MM.1S (cell line): ENCODE measurements around the gene SMC3.

Source experiments
- DNase-seq: peaks from one replicate; pipeline ENCODE4 v3.0.0-alpha.2; 2015
- H2AFZ ChIP-seq: fragments of 300-600 bp; sonication (generic); 2 replicates; pipeline ENCODE4 v1.6.0; 2016; ENCODE audit warnings: antibody characterized with exemption, low read length
- H3F3A ChIP-seq: fragments of 300-600 bp; sonication (generic); 2 replicates; pipeline ENCODE4 v1.6.1; 2016; ENCODE audit warnings: mild to moderate bottlenecking, antibody characterized with exemption, low read length, moderate library complexity, mixed read lengths; ENCODE audit not compliant: insufficient read depth
- H3K27ac ChIP-seq: fragments of 300-600 bp; sonication (generic); 2 replicates; pipeline ENCODE4 v1.5.1; 2016; ENCODE audit warnings: mild to moderate bottlenecking, low read length
- H3K27me3 ChIP-seq: fragments of 300-600 bp; sonication (generic); replicated peaks from 2 replicates; pipeline ENCODE4 v1.6.0; 2016; ENCODE audit warnings: low read length; ENCODE audit not compliant: insufficient read depth
- H3K36me3 ChIP-seq: fragments of 300-600 bp; sonication (generic); replicated peaks from 2 replicates; pipeline ENCODE4 v1.6.1; 2016; ENCODE audit warnings: mild to moderate bottlenecking, low read length, mixed read lengths; ENCODE audit not compliant: insufficient read depth
- H3K4me1 ChIP-seq: fragments of 300-600 bp; sonication (generic); 2 replicates; pipeline ENCODE4 v1.6.1; 2016; ENCODE audit warnings: low read length, mixed read lengths
- H3K4me2 ChIP-seq: fragments of 300-600 bp; sonication (generic); 2 replicates; pipeline ENCODE4 v1.6.0; 2016; ENCODE audit warnings: low read depth, low read length
- H3K4me3 ChIP-seq: fragments of 300-600 bp; sonication (generic); 2 replicates; pipeline ENCODE4 v1.5.1; 2016; ENCODE audit warnings: low read length, mixed read lengths
- H3K79me2 ChIP-seq: fragments of 300-600 bp; sonication (generic); 2 replicates; pipeline ENCODE4 v1.6.1; 2016; ENCODE audit warnings: mixed run types, low read length, mixed read lengths
- H3K9ac ChIP-seq: fragments of 300-600 bp; sonication (generic); 2 replicates; pipeline ENCODE4 v1.6.1; 2016; ENCODE audit warnings: low read length, mixed read lengths
- H3K9me2 ChIP-seq: fragments of 300-600 bp; sonication (generic); replicated peaks from 2 replicates; pipeline ENCODE4 v1.6.1; 2016; ENCODE audit warnings: mild to moderate bottlenecking, low read length, mixed read lengths; ENCODE audit not compliant: insufficient read depth
- H3K9me3 ChIP-seq: fragments of 300-600 bp; sonication (generic); replicated peaks from 2 replicates; pipeline ENCODE4 v1.6.1; 2016; ENCODE audit warnings: mild to moderate bottlenecking, low read length, mixed read lengths; ENCODE audit not compliant: insufficient read depth
- H4K20me1 ChIP-seq: fragments of 300-600 bp; sonication (generic); 2 replicates; pipeline ENCODE4 v1.6.1; 2016; ENCODE audit warnings: mild to moderate bottlenecking, low read length, moderate library complexity, mixed read lengths; ENCODE audit not compliant: insufficient read depth
- CTCF ChIP-seq: fragments of 300-600 bp; sonication (generic); IDR thresholded peaks from 2 replicates; pipeline ENCODE4 v1.5.1; 2016; ENCODE audit warnings: antibody characterized with exemption, low read length, mixed read lengths
- EZH2 ChIP-seq: fragments of 300-600 bp; sonication (generic); optimal IDR thresholded peaks from 2 replicates; pipeline ENCODE3; 2017; ENCODE audit warnings: low read depth, mild to moderate bottlenecking, antibody characterized with exemption, low read length, mixed read lengths
- EZH2phosphoT487 ChIP-seq: fragments of 300-600 bp; sonication (generic); IDR thresholded peaks from 2 replicates; pipeline ENCODE4 v1.6.1; 2018; ENCODE audit warnings: antibody characterized with exemption, low read length

Gene SMC3

GRCh38 chr10:110648692-110649346, 81.3 kb downstream of the SMC3 start:
- Histone ChIP-seq H3K4me3 (no peak overlapping the region), H3K27me3 (peaks cover 4% of the 10 kb centered on the region), H3K9ac (no peak overlapping the region), H4K20me1 (no peaks in the 10 kb centered on the region), H3K36me3 (no peaks in the 10 kb centered on the region), H3K4me2 (no peak overlapping the region), H3K79me2 (no peaks in the 10 kb centered on the region), H3K27ac (no peak overlapping the region), H3K9me3 (no peaks in the 10 kb centered on the region), H2AFZ (no peak overlapping the region), H3K9me2 (no peaks in the 10 kb centered on the region), H3F3A (no peaks in the 10 kb centered on the region), H3K4me1 (no peaks in the 10 kb centered on the region)
- no peak for TF ChIP-seq EZH2
- no peak for TF ChIP-seq CTCF
- no peak for TF ChIP-seq EZH2phosphoT487
- DNase-seq: no peak

GRCh38 chr10:110649347-110650264, 82.1 kb downstream of the SMC3 start:
- Histone ChIP-seq H3K4me1 (no peaks in the 10 kb centered on the region), H2AFZ (no peak overlapping the region), H4K20me1 (no peaks in the 10 kb centered on the region), H3F3A (no peaks in the 10 kb centered on the region), H3K79me2 (no peaks in the 10 kb centered on the region), H3K9me3 (no peaks in the 10 kb centered on the region), H3K27me3 (peaks cover 3% of the 10 kb centered on the region), H3K36me3 (no peaks in the 10 kb centered on the region), H3K9ac (no peak overlapping the region), H3K9me2 (no peaks in the 10 kb centered on the region), H3K27ac (no peak overlapping the region), H3K4me2 (no peak overlapping the region), H3K4me3 (no peak overlapping the region)
- TF ChIP-seq CTCF: no peak
- TF ChIP-seq EZH2: no peak
- TF ChIP-seq EZH2phosphoT487: no peak
- DNase-seq: no peak

GRCh38 chr10:110650265-110650668, 82.8 kb downstream of the SMC3 start:
- Histone ChIP-seq H2AFZ (no peak overlapping the region), H3K36me3 (no peaks in the 10 kb centered on the region), H3F3A (no peaks in the 10 kb centered on the region), H3K79me2 (no peaks in the 10 kb centered on the region), H3K9ac (no peak overlapping the region), H3K9me2 (no peaks in the 10 kb centered on the region), H3K27me3 (no peaks in the 10 kb centered on the region), H3K9me3 (no peaks in the 10 kb centered on the region), H3K4me1 (no peaks in the 10 kb centered on the region), H3K4me2 (no peak overlapping the region), H4K20me1 (no peaks in the 10 kb centered on the region), H3K27ac (no peak overlapping the region), H3K4me3 (no peak overlapping the region)
- DNase-seq: no peak
- TF ChIP-seq EZH2phosphoT487 (no peak), CTCF (no peak), EZH2 (no peak)
